SIG-M5 (cell line): Measurements from ENCODE around the gene PITX2.

ENCODE experiments used
- DNase-seq: peaks from one replicate; lab custom pipeline; 2025; lab: John Stamatoyannopoulos, UW

PITX2 gene

GRCh38 chr4:110623718-110624397, 981 bp upstream of the PITX2 start:
- DNase-seq: no peak

- no peak for DNase-seq
Measured at GRCh38 chr4:110621839-110622751, 782 bp downstream of the PITX2 start.

GRCh38 chr4:110621328-110621812, 1.5 kb downstream of the PITX2 start:
- DNase-seq: no peak

- no peak for DNase-seq
Measured at GRCh38 chr4:110620691-110621327, 2.1 kb downstream of the PITX2 start.

- DNase-seq: no peak
Measured at GRCh38 chr4:110620322-110620690, 2.6 kb downstream of the PITX2 start.

- no peak for DNase-seq
Measured at GRCh38 chr4:110619463-110620247, 3.2 kb downstream of the PITX2 start.

GRCh38 chr4:110618581-110619462, 4.1 kb downstream of the PITX2 start:
- no peak for DNase-seq

GRCh38 chr4:110617646-110618580, 5.0 kb downstream of the PITX2 start:
- DNase-seq: no peak

- no peak for DNase-seq
Measured at GRCh38 chr4:110617075-110617640, 5.7 kb downstream of the PITX2 start.

GRCh38 chr4:110616238-110617074, 6.4 kb downstream of the PITX2 start:
- no peak for DNase-seq

- DNase-seq: no peak
Measured at GRCh38 chr4:110615353-110616237, 7.3 kb downstream of the PITX2 start.

- no peak for DNase-seq
Measured at GRCh38 chr4:110614976-110615352, 7.9 kb downstream of the PITX2 start.

GRCh38 chr4:110614173-110614963, 8.5 kb downstream of the PITX2 start:
- DNase-seq: no peak

GRCh38 chr4:110613745-110614144, 9.1 kb downstream of the PITX2 start:
- no peak for DNase-seq

- no peak for DNase-seq
Measured at GRCh38 chr4:110612631-110613269, 10.1 kb downstream of the PITX2 start.

- no peak for DNase-seq
Measured at GRCh38 chr4:110611968-110612447, 10.9 kb downstream of the PITX2 start.
